Mesenchymal stem cell (in vitro differentiated cells and primary cell): ENCODE data around the gene DOCK3.

Experiments
- DNase-seq: peaks from one replicate; pipeline ENCODE4 v3.0.0-alpha.2; 2013
- H2AFZ ChIP-seq: one replicate; pipeline ENCODE4 v1.6.1; 2013; ENCODE audit warnings: low read depth, mild to moderate bottlenecking, control low read depth, inconsistent platforms, low read length, moderate library complexity
- H2AK5ac ChIP-seq: 2 replicates; pipeline ENCODE4 v1.6.1; 2013; ENCODE audit warnings: low read length, moderate library complexity, mild to moderate bottlenecking, inconsistent platforms; ENCODE audit not compliant: severe bottlenecking
- H2BK120ac ChIP-seq: one replicate; pipeline ENCODE4 v1.6.1; 2013; ENCODE audit warnings: low read depth, mild to moderate bottlenecking, inconsistent platforms, low read length, moderate library complexity
- H2BK12ac ChIP-seq, 2 experiments: one replicate each; pipeline ENCODE4 v1.6.1; 2013; ENCODE audit warnings: inconsistent platforms in 2 of 2, low read length in 2 of 2, mild to moderate bottlenecking in 2 of 2, moderate library complexity in 2 of 2, control low read depth in 1 of 2
- H2BK15ac ChIP-seq: one replicate; pipeline ENCODE4 v1.6.1; 2013; ENCODE audit warnings: mild to moderate bottlenecking, low read depth, inconsistent platforms; ENCODE audit not compliant: poor library complexity, severe bottlenecking
- H2BK5ac ChIP-seq: 2 replicates; pipeline ENCODE4 v1.6.1; 2013; ENCODE audit warnings: low read depth, mild to moderate bottlenecking, low read length, control low read depth, inconsistent platforms; ENCODE audit not compliant: poor library complexity, severe bottlenecking
- H3K14ac ChIP-seq, 2 experiments: one replicate each; pipeline ENCODE4 v1.6.1; 2013; ENCODE audit warnings: inconsistent platforms in 2 of 2, low read length in 2 of 2, control low read depth in 1 of 2, mild to moderate bottlenecking in 1 of 2, moderate library complexity in 1 of 2
- H3K18ac ChIP-seq, 2 experiments: one replicate each; pipeline ENCODE4 v1.6.1; 2013; ENCODE audit warnings: inconsistent platforms in 2 of 2, low read length in 2 of 2, control low read depth in 1 of 2, low read depth in 1 of 2, mild to moderate bottlenecking in 1 of 2
- H3K23ac ChIP-seq, 2 experiments: one replicate each; pipeline ENCODE4 v1.6.1; 2013; ENCODE audit warnings: inconsistent platforms in 2 of 2, low read length in 2 of 2, mild to moderate bottlenecking in 2 of 2, moderate library complexity in 2 of 2, control low read depth in 1 of 2
- H3K27ac ChIP-seq: 2 replicates; pipeline ENCODE4 v1.5.1; 2013; ENCODE audit warnings: mild to moderate bottlenecking, moderate library complexity, low read length, control low read depth, inconsistent platforms; ENCODE audit not compliant: poor library complexity, severe bottlenecking
- H3K27me3 ChIP-seq, 2 experiments: 2 replicates each; pipeline versions ENCODE4 v1.6.1 to v1.7.0; 2013; ENCODE audit warnings: low read length in 2 of 2, mild to moderate bottlenecking in 2 of 2, moderate library complexity in 2 of 2, control low read depth in 1 of 2, inconsistent platforms in 1 of 2; ENCODE audit not compliant: control insufficient read depth in 1 of 2, insufficient read depth in 1 of 2
- H3K36me3 ChIP-seq, 2 experiments: 2 replicates each; pipeline versions ENCODE4 v1.6.1 to v1.7.0; 2013; ENCODE audit warnings: low read length in 2 of 2, control low read depth in 1 of 2, inconsistent platforms in 1 of 2, low read depth in 1 of 2, mild to moderate bottlenecking in 1 of 2; ENCODE audit not compliant: insufficient read depth in 2 of 2, control insufficient read depth in 1 of 2
- H3K4ac ChIP-seq, 2 experiments: one replicate each; pipeline ENCODE4 v1.6.1; 2013; ENCODE audit warnings: inconsistent platforms in 2 of 2, low read length in 2 of 2, mild to moderate bottlenecking in 2 of 2, moderate library complexity in 2 of 2, control low read depth in 1 of 2, low read depth in 1 of 2
- H3K4me1 ChIP-seq: 2 replicates; pipeline ENCODE4 v1.6.1; 2013; ENCODE audit warnings: low read depth, low read length, control low read depth; ENCODE audit not compliant: control insufficient read depth, insufficient read depth
- H3K4me2 ChIP-seq: 2 replicates; pipeline ENCODE4 v1.6.1; 2013; ENCODE audit warnings: low read length, mild to moderate bottlenecking, inconsistent platforms; ENCODE audit not compliant: poor library complexity, severe bottlenecking
- H3K4me3 ChIP-seq, 2 experiments: 2 replicates each; pipeline versions ENCODE4 v1.5.1 to v1.7.0; 2013; ENCODE audit warnings: low read length in 2 of 2, mild to moderate bottlenecking in 2 of 2, control low read depth in 1 of 2, low read depth in 1 of 2; ENCODE audit not compliant: insufficient read depth in 1 of 2
- H3K79me1 ChIP-seq: replicated peaks from 2 replicates; pipeline ENCODE4 v1.6.1; 2013; ENCODE audit warnings: mild to moderate bottlenecking, control low read depth, low read length, inconsistent platforms; ENCODE audit not compliant: poor library complexity, severe bottlenecking
- H3K9ac ChIP-seq: 2 replicates; pipeline ENCODE4 v1.7.0; 2013; ENCODE audit warnings: mild to moderate bottlenecking, low read length, moderate library complexity
- H3K9me3 ChIP-seq: 2 replicates; pipeline ENCODE4 v1.7.0; 2013; ENCODE audit warnings: mild to moderate bottlenecking, low read length; ENCODE audit not compliant: control insufficient read depth
- H4K8ac ChIP-seq: one replicate; pipeline ENCODE4 v1.6.1; 2013; ENCODE audit warnings: inconsistent platforms, mild to moderate bottlenecking, low read length, moderate library complexity
- H4K91ac ChIP-seq: one replicate; pipeline ENCODE4 v1.6.1; 2013; ENCODE audit warnings: mild to moderate bottlenecking, low read length, inconsistent platforms
- WGBS: methylation state at CpG from one replicate; pipeline ENCODE4 v1.1.7; 2013; ENCODE audit warnings: mixed read lengths; 5-methylcytosine and 5-hydroxymethylcytosine counted together

Gene DOCK3

DNA sequence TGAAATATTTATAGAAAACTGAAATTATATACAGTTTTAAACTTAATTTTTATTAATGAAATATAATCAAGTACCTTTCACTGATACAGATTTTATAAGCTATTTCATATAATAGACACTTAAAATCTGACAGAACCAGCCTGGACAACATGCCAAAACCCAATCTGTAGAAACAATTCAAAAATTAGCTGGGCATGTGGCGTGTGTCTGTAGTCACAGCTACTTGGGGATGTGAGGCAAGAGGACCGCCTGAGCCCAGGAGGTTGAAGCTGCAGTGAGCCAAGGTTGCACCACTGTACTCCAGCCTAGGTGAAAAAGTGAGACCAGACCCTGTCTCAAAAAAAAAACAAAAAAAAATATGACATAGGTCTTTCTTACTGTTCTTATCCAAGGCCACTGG is 472.1 kb downstream of the DOCK3 start:
- no peak for DNase-seq
- Histone ChIP-seq H3K27me3 (no peaks in the 10 kb centered on the region), H3K18ac (no peak overlapping the region), H3K9ac (no peak overlapping the region), H3K9me3 (peaks cover 3% of the 10 kb centered on the region), H4K91ac (no peak overlapping the region), H2BK120ac (no peak overlapping the region), H3K79me1 (no peaks in the 10 kb centered on the region), H3K4me1 (no peaks in the 10 kb centered on the region), H2BK12ac (no peak overlapping the region), H2AK5ac (no peak overlapping the region), H2BK5ac (no peak overlapping the region), H3K4me2 (no peak overlapping the region), H2AFZ (no peak overlapping the region), H3K4me3 (no peak overlapping the region), H3K14ac (no peak overlapping the region), H3K23ac (no peak overlapping the region), H2BK15ac (no peak overlapping the region), H3K4ac (no peak overlapping the region), H3K27ac (no peak overlapping the region), H3K36me3 (no peaks in the 10 kb centered on the region), H4K8ac (no peak overlapping the region)
- WGBS, result 90% methylated on average over 2 of the region's 2 CpGs

GRCh38 chr3:51156147-51156546 is 481.4 kb downstream of the DOCK3 start:
- H3K4ac ChIP-seq, result no peak overlapping the region
- no peaks in the 10 kb centered on the region for H3K27me3 ChIP-seq
- 75% methylated on average over 2 of the region's 2 CpGs for WGBS
- H3K9ac ChIP-seq, result no peak overlapping the region
- no peak overlapping the region for H2BK15ac ChIP-seq
- H2AFZ ChIP-seq, result no peak overlapping the region
- no peak overlapping the region for H3K4me3 ChIP-seq
- no peak overlapping the region for H2BK120ac ChIP-seq
- no peak overlapping the region for H3K23ac ChIP-seq
- H3K9me3 ChIP-seq, result no peaks in the 10 kb centered on the region
- no peak overlapping the region for H3K4me2 ChIP-seq
- no peak overlapping the region for H4K8ac ChIP-seq
- no peak overlapping the region for H2BK5ac ChIP-seq
- no peak overlapping the region for H2BK12ac ChIP-seq
- H3K14ac ChIP-seq, result no peak overlapping the region
- no peak for DNase-seq
- H3K79me1 ChIP-seq, result no peaks in the 10 kb centered on the region
- no peak overlapping the region for H2AK5ac ChIP-seq
- H3K27ac ChIP-seq, result no peak overlapping the region
- H3K36me3 ChIP-seq, result no peaks in the 10 kb centered on the region
- no peak overlapping the region for H4K91ac ChIP-seq
- H3K18ac ChIP-seq, result no peak overlapping the region
- no peaks in the 10 kb centered on the region for H3K4me1 ChIP-seq

- no peak overlapping the region for H2AK5ac ChIP-seq
- no peaks in the 10 kb centered on the region for H3K36me3 ChIP-seq
- no peak overlapping the region for H3K9ac ChIP-seq
- H3K4me1 ChIP-seq, result no peaks in the 10 kb centered on the region
- no CpG with 5 or more reads among the region's 1 CpG for WGBS
- H2BK12ac ChIP-seq, result no peak overlapping the region
- H3K4me3 ChIP-seq, result no peak overlapping the region
- no peak overlapping the region for H2AFZ ChIP-seq
- no peak for DNase-seq
- no peak overlapping the region for H4K91ac ChIP-seq
- H3K79me1 ChIP-seq, result no peaks in the 10 kb centered on the region
- no peak overlapping the region for H3K23ac ChIP-seq
- no peak overlapping the region for H2BK5ac ChIP-seq
- H3K9me3 ChIP-seq, result no peaks in the 10 kb centered on the region
- no peak overlapping the region for H3K4ac ChIP-seq
- H3K18ac ChIP-seq, result no peak overlapping the region
- H3K27ac ChIP-seq, result no peak overlapping the region
- no peak overlapping the region for H2BK15ac ChIP-seq
- no peak overlapping the region for H2BK120ac ChIP-seq
- no peak overlapping the region for H4K8ac ChIP-seq
- H3K14ac ChIP-seq, result no peak overlapping the region
- no peak overlapping the region for H3K4me2 ChIP-seq
- no peaks in the 10 kb centered on the region for H3K27me3 ChIP-seq
These were observed 488.3 kb downstream of the DOCK3 start for GRCh38 chr3:51163051-51163450.

DNA sequence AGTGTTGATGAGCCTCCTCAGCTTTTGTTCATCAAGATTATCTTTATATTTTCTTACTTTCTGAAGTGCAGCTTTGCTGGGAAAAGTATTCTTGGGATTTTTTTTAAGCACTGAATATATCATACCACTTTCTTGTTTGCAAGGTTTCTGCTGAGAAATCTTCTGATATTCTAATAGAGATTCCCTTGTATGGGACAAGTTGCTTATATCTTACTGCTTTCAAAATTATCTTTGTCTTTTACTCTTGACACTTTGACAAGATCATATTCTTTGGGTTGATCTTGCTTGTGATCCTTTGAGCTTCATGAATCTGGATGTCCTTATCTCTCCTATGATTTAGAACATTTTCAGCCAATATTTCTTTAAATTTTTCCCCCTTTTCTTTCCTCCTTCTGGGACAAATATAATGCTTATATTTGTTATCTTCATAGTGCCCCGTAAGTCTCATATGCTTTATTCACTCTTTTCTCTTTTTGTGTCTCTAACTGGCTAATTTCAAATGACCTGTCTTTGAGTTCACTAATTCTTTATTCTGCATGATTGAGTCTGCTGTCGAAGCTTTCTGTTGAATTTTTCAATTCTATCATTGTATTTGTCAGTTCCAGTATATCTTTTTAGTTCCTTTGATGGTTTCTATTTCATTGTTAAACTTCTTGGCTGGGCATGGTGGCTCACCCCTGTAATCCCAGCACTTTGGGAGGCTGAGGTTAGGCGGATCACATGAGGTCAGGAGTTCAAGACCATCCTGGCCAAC is 499.0 kb downstream of the DOCK3 start:
- Histone ChIP-seq H2BK12ac (no peak overlapping the region), H4K8ac (no peak overlapping the region), H3K79me1 (no peaks in the 10 kb centered on the region), H2BK5ac (no peak overlapping the region), H3K23ac (no peak overlapping the region), H3K14ac (no peak overlapping the region), H3K27ac (no peak overlapping the region), H3K9me3 (peaks cover 60% of the 10 kb centered on the region), H2AFZ (no peak overlapping the region), H4K91ac (no peak overlapping the region), H3K4me3 (no peak overlapping the region), H3K4ac (no peak overlapping the region), H2BK15ac (no peak overlapping the region), H3K36me3 (no peaks in the 10 kb centered on the region), H2AK5ac (no peak overlapping the region), H3K18ac (no peak overlapping the region), H3K27me3 (no peaks in the 10 kb centered on the region), H3K4me2 (no peak overlapping the region), H3K4me1 (no peaks in the 10 kb centered on the region), H3K9ac (no peak overlapping the region), H2BK120ac (no peak overlapping the region)
- 86% methylated on average over 1 of the region's 3 CpGs for WGBS
- no peak for DNase-seq
